Endodermal cell (in vitro differentiated cells): ENCODE data around the gene GKN2. TPM values are rescaled to one million over a fixed set of nuclear protein-coding genes. Genes with fewer than 3 reads are reported as not detected.

Experiments used
- DNase-seq: peaks from one replicate; pipeline ENCODE4 v3.0.0-alpha.2; 2017
- H3K27ac ChIP-seq: 2 replicates; pipeline ENCODE4 v1.5.1; 2013; ENCODE audit warnings: mild to moderate bottlenecking, low read depth, low read length, moderate library complexity
- H3K27me3 ChIP-seq: 2 replicates; pipeline ENCODE4 v1.6.1; 2013; ENCODE audit warnings: mild to moderate bottlenecking, low read length, moderate library complexity; ENCODE audit not compliant: insufficient read depth, control insufficient read depth, poor library complexity, severe bottlenecking
- H3K36me3 ChIP-seq: 2 replicates; pipeline ENCODE4 v1.7.0; 2013; ENCODE audit warnings: mild to moderate bottlenecking, low read length, moderate library complexity; ENCODE audit not compliant: control insufficient read depth, insufficient read depth
- H3K4me1 ChIP-seq: one replicate; pipeline ENCODE4 v1.7.0; 2013; ENCODE audit warnings: low read length; ENCODE audit not compliant: control insufficient read depth, insufficient read depth
- H3K4me3 ChIP-seq: 2 replicates; pipeline ENCODE4 v1.5.1; 2013; ENCODE audit warnings: mild to moderate bottlenecking, low read length, moderate library complexity
- H3K9ac ChIP-seq: 2 replicates; pipeline ENCODE4 v1.6.1; 2013; ENCODE audit warnings: mild to moderate bottlenecking, low read length, moderate library complexity; ENCODE audit not compliant: poor library complexity, severe bottlenecking; ENCODE audit errors: extremely low read depth
- H3K9me3 ChIP-seq: 2 replicates; pipeline ENCODE4 v1.6.1; 2013; ENCODE audit warnings: mild to moderate bottlenecking, low read length, moderate library complexity; ENCODE audit not compliant: control insufficient read depth
- H3K27ac Mint-ChIP-seq: 2 replicates; pipeline ENCODE4 v1.8.0; 2020; ENCODE audit warnings: mixed read lengths
- H3K27me3 Mint-ChIP-seq: 2 replicates; pipeline ENCODE4 v1.8.0; 2021; ENCODE audit warnings: mild to moderate bottlenecking, mixed read lengths; ENCODE audit not compliant: insufficient read depth
- H3K36me3 Mint-ChIP-seq: 2 replicates; pipeline ENCODE4 v1.8.0; 2020; ENCODE audit warnings: low read depth, mixed read lengths
- H3K4me1 Mint-ChIP-seq: 2 replicates; pipeline ENCODE4 v1.8.0; 2020; ENCODE audit warnings: mixed read lengths
- H3K4me3 Mint-ChIP-seq: 2 replicates; pipeline ENCODE4 v1.8.0; 2020; ENCODE audit warnings: mild to moderate bottlenecking, moderate library complexity, mixed read lengths
- H3K9me3 Mint-ChIP-seq: 2 replicates; pipeline ENCODE4 v1.8.0; 2020; ENCODE audit warnings: mild to moderate bottlenecking, mixed read lengths
- CTCF ChIP-seq: fragments of 200-600 bp; sonication (generic); conservative IDR thresholded peaks from 2 replicates; pipeline ENCODE4 v1.5.0; 2021; ENCODE audit warnings: antibody characterized with exemption, mild to moderate bottlenecking
- WGBS, 2 experiments: methylation state at CpG; one replicate each; pipeline versions ENCODE4 v1.1.5 to v1.1.7; 2013; ENCODE audit warnings: missing lambda C conversion rate in 2 of 2, mixed read lengths in 1 of 2; ENCODE audit not compliant: insufficient coverage in 1 of 2, insufficient read length in 1 of 2; 5-methylcytosine and 5-hydroxymethylcytosine counted together
- total RNA-seq, 2 donors: library from RNA; stranded (reverse); fragmentation: NEBNext Ultra II Directional in 1 of 2; extraction: Animal tissue kit (Norgen Biotek cat#: 25700) in 1 of 2; gene quantifications; 2 replicates in 1 of 2; 3 replicates in 1 of 2; pipeline ENCODE4 v1.2.1, GENCODE V29; 2021

Gene GKN2
- total RNA-seq, 2 donors from 2014 or later: not detected

- H3K27me3 ChIP-seq: no peaks in the 10 kb centered on the region
- H3K4me1 ChIP-seq: no peaks in the 10 kb centered on the region
- no peaks in the 10 kb centered on the region for H3K36me3 ChIP-seq
- Mint-ChIP-seq H3K4me3 (no peak overlapping the region), H3K4me1 (no peaks in the 10 kb centered on the region), H3K27ac (no peak overlapping the region), H3K27me3 (peaks cover 13% of the 10 kb centered on the region), H3K9me3 (no peaks in the 10 kb centered on the region), H3K36me3 (no peaks in the 10 kb centered on the region)
- DNase-seq: no peak
- no peak for TF ChIP-seq CTCF
- no peak overlapping the region for H3K9ac ChIP-seq
- H3K4me3 ChIP-seq: no peak overlapping the region
- 97% methylated on average over 3 of the region's 3 CpGs; no CpG with 5 or more reads in 1 of the 2 experiments for WGBS, 2 experiments
- no peaks in the 10 kb centered on the region for H3K9me3 ChIP-seq
- H3K27ac ChIP-seq: no peak overlapping the region
Observed at GRCh38 chr2:68992933-68993332, 40.2 kb upstream of the GKN2 start.

- Histone ChIP-seq H3K36me3 (no peaks in the 10 kb centered on the region), H3K27ac (no peak overlapping the region), H3K9ac (no peak overlapping the region), H3K27me3 (no peaks in the 10 kb centered on the region), H3K9me3 (no peaks in the 10 kb centered on the region), H3K4me1 (no peaks in the 10 kb centered on the region), H3K4me3 (no peak overlapping the region)
- Mint-ChIP-seq H3K36me3 (no peaks in the 10 kb centered on the region), H3K4me3 (no peak overlapping the region), H3K27ac (no peak overlapping the region), H3K9me3 (no peaks in the 10 kb centered on the region), H3K27me3 (peaks cover 13% of the 10 kb centered on the region), H3K4me1 (no peaks in the 10 kb centered on the region)
- DNase-seq: no peak
- TF ChIP-seq CTCF: no peak
- 82 to 86% methylated on average over 4 to 5 of the region's 5 CpGs for WGBS, 2 experiments
Observed at GRCh38 chr2:68992341-68992740, 39.6 kb upstream of the GKN2 start.

GRCh38 chr2:68989035-68989434 is 36.3 kb upstream of the GKN2 start:
- H3K36me3 Mint-ChIP-seq: no peaks in the 10 kb centered on the region
- H3K27ac Mint-ChIP-seq: no peak overlapping the region
- Histone ChIP-seq H3K9me3 (no peaks in the 10 kb centered on the region), H3K36me3 (no peaks in the 10 kb centered on the region), H3K4me1 (no peaks in the 10 kb centered on the region), H3K9ac (no peak overlapping the region), H3K27me3 (no peaks in the 10 kb centered on the region), H3K4me3 (no peak overlapping the region), H3K27ac (no peak overlapping the region)
- peaks cover 7% of the 10 kb centered on the region for H3K27me3 Mint-ChIP-seq
- WGBS, 2 experiments: 89 to 90% methylated on average over 4 to 5 of the region's 5 CpGs
- no peaks in the 10 kb centered on the region for H3K9me3 Mint-ChIP-seq
- TF ChIP-seq CTCF: no peak
- H3K4me1 Mint-ChIP-seq: no peaks in the 10 kb centered on the region
- DNase-seq: no peak
- no peak overlapping the region for H3K4me3 Mint-ChIP-seq
